HCT116 (cell line): ENCODE measurements around the gene SMAD7. TPM values are rescaled to one million over a fixed set of nuclear protein-coding genes. Genes with fewer than 3 reads are reported as not detected.

Experiments
- ATAC-seq: fragments of 200-7000 bp; cut with Tn5 transposase; 2 replicates; pipeline ENCODE4 v1.9.1; 2020; ENCODE audit warnings: mild to moderate bottlenecking, moderate library complexity
- BruUV-seq: library from RNA; stranded (reverse); fragments of 400-500 nt; replicated peaks from 2 replicates; lab custom pipeline; 2021; lab: Mats Ljungman, UMichigan
- CTCF ChIA-PET: fragments of 300-600 bp; sonication (Branson Sonifier 250); formaldehyde crosslinking; loops from one replicate; lab custom pipeline; 2021; ENCODE audit warnings: antibody characterized with exemption; lab: Charles Lee
- POLR2A ChIA-PET: fragments of 300-600, 350-600 bp; sonication (Branson Sonifier 250); formaldehyde crosslinking; loops from one replicate; lab custom pipeline; 2021; ENCODE audit warnings: antibody characterized with exemption; lab: Charles Lee
- RAD21 ChIA-PET, 2 experiments: fragments of 300-600 bp; sonication (Branson Sonifier 250); formaldehyde crosslinking; loops; one replicate each; lab custom pipeline; 2023; ENCODE audit warnings: low total read pairs in 2 of 2; ENCODE audit not compliant: uncharacterized antibody in 2 of 2, unreplicated experiment in 2 of 2, low non-redundant PET in 1 of 2; lab: Charles Lee
- DNase-seq: peaks from one replicate; pipeline ENCODE4 v3.0.0-alpha.2; 2010; ENCODE audit warnings: low read depth, low spot score
- H2AFZ ChIP-seq: fragments of 200-600 bp; shearing (Covaris generic), sonication (generic); 2 replicates; pipeline ENCODE4 v1.6.1; 2017; ENCODE audit warnings: low read depth, mixed run types, mixed read lengths, antibody characterized with exemption, low read length; ENCODE audit not compliant: poor library complexity, severe bottlenecking
- H3K27ac ChIP-seq: 2 replicates; pipeline ENCODE4 v1.5.1; 2012; ENCODE audit warnings: low read depth, low read length
- H3K27me3 ChIP-seq: fragments of 200-600 bp; sonication (generic); 2 replicates; pipeline ENCODE4 v1.6.1; 2016; ENCODE audit warnings: mixed run types, low read length, mixed read lengths; ENCODE audit not compliant: insufficient read depth
- H3K36me3 ChIP-seq, 2 experiments: fragments of 200-500 bp in 1 of 2; fragments of 200-600 bp in 1 of 2; sonication (Bioruptor generic) in 1 of 2; sonication (generic) in 1 of 2; 2 replicates each; pipeline versions ENCODE4 v1.5.1 to v1.6.1; 2014 to 2016; ENCODE audit warnings: low read length in 2 of 2, inconsistent platforms in 1 of 2, mixed read lengths in 1 of 2, mixed run types in 1 of 2; ENCODE audit not compliant: insufficient read depth in 2 of 2, control insufficient read depth in 1 of 2
- H3K4me1 ChIP-seq, 2 experiments: fragments of 200-600 bp in 1 of 2; sonication (generic) in 1 of 2; 2 replicates each; pipeline versions ENCODE4 v1.5.1 to v1.6.1; 2012 to 2017; ENCODE audit warnings: low read length in 2 of 2, inconsistent platforms in 1 of 2, mild to moderate bottlenecking in 1 of 2, mixed read lengths in 1 of 2, mixed run types in 1 of 2, moderate library complexity in 1 of 2; ENCODE audit not compliant: insufficient read depth in 2 of 2, control insufficient read depth in 1 of 2
- H3K4me2 ChIP-seq: fragments of 200-600 bp; sonication (generic); 2 replicates; pipeline ENCODE4 v1.6.1; 2017; ENCODE audit warnings: mixed run types, low read length, mixed read lengths
- H3K4me3 ChIP-seq, 2 experiments: fragments of 200-600 bp in 1 of 2; sonication (generic) in 1 of 2; replicated peaks in 1 of 2; 2 replicates each; pipeline ENCODE4 v1.5.1; 2011 to 2016; ENCODE audit warnings: low read length in 2 of 2, control low read depth in 1 of 2, low read depth in 1 of 2, mild to moderate bottlenecking in 1 of 2, mixed read lengths in 1 of 2, mixed run types in 1 of 2
- H3K79me2 ChIP-seq: fragments of 200-600 bp; sonication (generic); 2 replicates; pipeline ENCODE4 v1.6.1; 2017; ENCODE audit warnings: mild to moderate bottlenecking, mixed run types, low read length, moderate library complexity, mixed read lengths; ENCODE audit not compliant: insufficient read depth
- H3K9ac ChIP-seq: fragments of 200-600 bp; sonication (generic); 2 replicates; pipeline ENCODE4 v1.6.1; 2016; ENCODE audit warnings: low read length, mixed read lengths
- H3K9me2 ChIP-seq: fragments of 200-600 bp; sonication (generic), shearing (Covaris generic); 2 replicates; pipeline ENCODE4 v1.6.1; 2017; ENCODE audit warnings: mixed run types, mild to moderate bottlenecking, moderate library complexity; ENCODE audit not compliant: insufficient read depth
- H3K9me3 ChIP-seq, 2 experiments: fragments of 200-500 bp in 1 of 2; fragments of 200-600 bp in 1 of 2; sonication (Bioruptor generic) in 1 of 2; sonication (generic) in 1 of 2; 2 replicates each; pipeline ENCODE4 v1.6.1; 2014 to 2017; ENCODE audit warnings: low read length in 2 of 2, mixed read lengths in 2 of 2, inconsistent platforms in 1 of 2, low read depth in 1 of 2, mild to moderate bottlenecking in 1 of 2, mixed run types in 1 of 2, moderate library complexity in 1 of 2; ENCODE audit not compliant: control insufficient read depth in 1 of 2, insufficient read depth in 1 of 2
- H4K20me1 ChIP-seq: fragments of 200-600 bp; sonication (generic), shearing (Covaris generic); 2 replicates; pipeline ENCODE4 v1.6.1; 2017; ENCODE audit warnings: mixed run types, mild to moderate bottlenecking, moderate library complexity; ENCODE audit not compliant: insufficient read depth
- CEBPB ChIP-seq: IDR thresholded peaks from 2 replicates; pipeline ENCODE4 v1.6.1; 2012; ENCODE audit warnings: low read depth
- ELF1 ChIP-seq: IDR thresholded peaks from 2 replicates; pipeline ENCODE4 v1.6.1; 2012; ENCODE audit warnings: low read depth, borderline replicate concordance
- EZH2 ChIP-seq: fragments of 200-600 bp; sonication (generic); IDR thresholded peaks from 2 replicates; pipeline ENCODE4 v1.6.1; 2017; ENCODE audit warnings: antibody characterized with exemption, mixed run types
- EZH2phosphoT487 ChIP-seq: fragments of 200-600 bp; IDR thresholded peaks from 2 replicates; pipeline ENCODE4 v1.6.1; 2018; ENCODE audit warnings: antibody characterized with exemption, borderline replicate concordance
- FOSL1 ChIP-seq: IDR thresholded peaks from 2 replicates; pipeline ENCODE4 v1.6.1; 2012; ENCODE audit warnings: low read depth
- POLR2A ChIP-seq: IDR thresholded peaks from 2 replicates; pipeline ENCODE4 v1.7.0; 2011; ENCODE audit warnings: borderline replicate concordance; ENCODE audit not compliant: insufficient read depth, insufficient read length; ENCODE audit errors: extremely low read depth
- RAD21 ChIP-seq: IDR thresholded peaks from 2 replicates; pipeline ENCODE4 v1.6.1; 2012; ENCODE audit warnings: low read depth, mild to moderate bottlenecking
- SIN3A ChIP-seq: IDR thresholded peaks from 2 replicates; pipeline ENCODE4 v1.6.1; 2012; ENCODE audit warnings: low read depth
- SP1 ChIP-seq: IDR thresholded peaks from 2 replicates; pipeline ENCODE4 v1.6.1; 2012; ENCODE audit warnings: low read depth
- YY1 ChIP-seq: IDR thresholded peaks from 2 replicates; pipeline ENCODE4 v1.6.1; 2011; ENCODE audit warnings: low read length, low read depth, moderate library complexity, mild to moderate bottlenecking; ENCODE audit not compliant: insufficient replicate concordance; ENCODE audit errors: extremely low read depth
- ZFX ChIP-seq: fragments of 450-650 bp; IDR thresholded peaks from 2 replicates; pipeline ENCODE4 v1.6.1; 2017
- ZNF274 ChIP-seq: fragments of 200-500 bp; sonication (Bioruptor generic); IDR thresholded peaks from 2 replicates; pipeline ENCODE4 v1.6.1; 2014; ENCODE audit warnings: mild to moderate bottlenecking, low read depth, low read length, inconsistent platforms
- intact Hi-C: fragments of 100-400 bp; cut with micrococcal nuclease; formaldehyde crosslinking; loops from 2 replicates; pipeline ENCODE4 v1.10.0; 2022
- total RNA-seq: library from RNA; stranded (reverse); gene quantifications from one replicate; pipeline ENCODE4 v1.2.1, GENCODE V29; 2021; ENCODE audit not compliant: unreplicated experiment
- TF ChIP-seq, protein P1 (sequence below): IDR thresholded peaks from 2 replicates; pipeline ENCODE4 v1.6.1; 2012; ENCODE audit warnings: low read depth
- TF ChIP-seq, protein P2 (sequence below): IDR thresholded peaks from 2 replicates; pipeline ENCODE4 v1.6.1; 2011; ENCODE audit warnings: mild to moderate bottlenecking, low read length, moderate library complexity; ENCODE audit not compliant: insufficient replicate concordance; ENCODE audit errors: extremely low read depth
- TF ChIP-seq, protein P3 (sequence below): IDR thresholded peaks from 2 replicates; pipeline ENCODE4 v1.6.1; 2012
- TF ChIP-seq, protein P4 (sequence below): IDR thresholded peaks from 2 replicates; pipeline ENCODE4 v1.6.1; 2012

SMAD7 gene
- total RNA-seq, 1 experiment from 2014 or later = 7.2 TPM

DNA sequence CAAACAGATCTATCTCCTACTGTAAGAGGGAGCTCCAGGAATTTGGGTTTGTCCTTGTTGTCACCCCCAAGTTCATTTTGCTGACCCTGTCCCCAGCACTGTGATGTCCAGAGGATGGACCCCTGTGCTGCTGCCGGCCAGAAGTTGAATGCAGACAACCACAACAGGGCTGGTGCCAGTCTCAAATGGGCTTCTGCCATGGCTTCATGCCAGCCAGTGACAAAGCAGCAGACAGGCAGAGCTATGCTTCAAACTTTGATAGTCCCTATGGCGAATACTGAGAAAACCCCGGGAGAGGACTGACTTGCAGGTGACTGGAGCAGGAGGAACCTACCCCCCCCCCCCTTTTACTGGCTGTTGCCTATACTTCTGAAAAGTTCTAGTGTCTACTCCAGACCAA is 3.2 kb downstream of the SMAD7 start (continued):
- TF ChIP-seq, protein P1, sequence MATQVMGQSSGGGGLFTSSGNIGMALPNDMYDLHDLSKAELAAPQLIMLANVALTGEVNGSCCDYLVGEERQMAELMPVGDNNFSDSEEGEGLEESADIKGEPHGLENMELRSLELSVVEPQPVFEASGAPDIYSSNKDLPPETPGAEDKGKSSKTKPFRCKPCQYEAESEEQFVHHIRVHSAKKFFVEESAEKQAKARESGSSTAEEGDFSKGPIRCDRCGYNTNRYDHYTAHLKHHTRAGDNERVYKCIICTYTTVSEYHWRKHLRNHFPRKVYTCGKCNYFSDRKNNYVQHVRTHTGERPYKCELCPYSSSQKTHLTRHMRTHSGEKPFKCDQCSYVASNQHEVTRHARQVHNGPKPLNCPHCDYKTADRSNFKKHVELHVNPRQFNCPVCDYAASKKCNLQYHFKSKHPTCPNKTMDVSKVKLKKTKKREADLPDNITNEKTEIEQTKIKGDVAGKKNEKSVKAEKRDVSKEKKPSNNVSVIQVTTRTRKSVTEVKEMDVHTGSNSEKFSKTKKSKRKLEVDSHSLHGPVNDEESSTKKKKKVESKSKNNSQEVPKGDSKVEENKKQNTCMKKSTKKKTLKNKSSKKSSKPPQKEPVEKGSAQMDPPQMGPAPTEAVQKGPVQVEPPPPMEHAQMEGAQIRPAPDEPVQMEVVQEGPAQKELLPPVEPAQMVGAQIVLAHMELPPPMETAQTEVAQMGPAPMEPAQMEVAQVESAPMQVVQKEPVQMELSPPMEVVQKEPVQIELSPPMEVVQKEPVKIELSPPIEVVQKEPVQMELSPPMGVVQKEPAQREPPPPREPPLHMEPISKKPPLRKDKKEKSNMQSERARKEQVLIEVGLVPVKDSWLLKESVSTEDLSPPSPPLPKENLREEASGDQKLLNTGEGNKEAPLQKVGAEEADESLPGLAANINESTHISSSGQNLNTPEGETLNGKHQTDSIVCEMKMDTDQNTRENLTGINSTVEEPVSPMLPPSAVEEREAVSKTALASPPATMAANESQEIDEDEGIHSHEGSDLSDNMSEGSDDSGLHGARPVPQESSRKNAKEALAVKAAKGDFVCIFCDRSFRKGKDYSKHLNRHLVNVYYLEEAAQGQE = no peak
- no peak for TF ChIP-seq ELF1
- no peak for TF ChIP-seq ZNF274
- TF ChIP-seq, protein P2, sequence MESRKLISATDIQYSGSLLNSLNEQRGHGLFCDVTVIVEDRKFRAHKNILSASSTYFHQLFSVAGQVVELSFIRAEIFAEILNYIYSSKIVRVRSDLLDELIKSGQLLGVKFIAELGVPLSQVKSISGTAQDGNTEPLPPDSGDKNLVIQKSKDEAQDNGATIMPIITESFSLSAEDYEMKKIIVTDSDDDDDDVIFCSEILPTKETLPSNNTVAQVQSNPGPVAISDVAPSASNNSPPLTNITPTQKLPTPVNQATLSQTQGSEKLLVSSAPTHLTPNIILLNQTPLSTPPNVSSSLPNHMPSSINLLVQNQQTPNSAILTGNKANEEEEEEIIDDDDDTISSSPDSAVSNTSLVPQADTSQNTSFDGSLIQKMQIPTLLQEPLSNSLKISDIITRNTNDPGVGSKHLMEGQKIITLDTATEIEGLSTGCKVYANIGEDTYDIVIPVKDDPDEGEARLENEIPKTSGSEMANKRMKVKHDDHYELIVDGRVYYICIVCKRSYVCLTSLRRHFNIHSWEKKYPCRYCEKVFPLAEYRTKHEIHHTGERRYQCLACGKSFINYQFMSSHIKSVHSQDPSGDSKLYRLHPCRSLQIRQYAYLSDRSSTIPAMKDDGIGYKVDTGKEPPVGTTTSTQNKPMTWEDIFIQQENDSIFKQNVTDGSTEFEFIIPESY = no peak
- no peak for TF ChIP-seq SP1
- TF ChIP-seq EZH2phosphoT487 = no peak

DNA sequence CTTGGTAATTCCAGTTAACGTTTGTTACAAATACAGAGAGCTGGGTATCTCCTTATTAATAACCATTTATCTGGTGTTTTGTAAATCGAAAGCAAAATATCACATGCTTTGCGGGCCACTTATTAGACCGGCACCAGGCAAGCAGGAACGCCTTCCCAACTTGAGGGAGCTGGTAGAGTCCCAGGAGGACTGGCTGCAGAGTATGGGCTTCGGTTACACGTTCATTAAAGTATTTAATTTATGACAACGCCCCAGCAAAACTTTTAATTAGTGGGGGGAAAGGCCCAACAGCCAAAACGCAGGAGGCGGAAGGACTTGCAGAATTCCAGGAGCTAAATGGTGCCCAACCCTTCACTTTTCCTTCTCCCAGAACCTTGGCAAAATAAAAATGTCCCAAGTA is 3.7 kb downstream of the SMAD7 start:
- Histone ChIP-seq H4K20me1 (no peaks in the 10 kb centered on the region; the same call in 1 of the 2 replicates), H3K36me3 (no peaks in the 10 kb centered on the region), H3K27ac (no peak overlapping the region), H3K79me2 (peaks cover 25% of the 10 kb centered on the region), H3K9me3 (no peaks in the 10 kb centered on the region), H3K4me2 (peak overlapping the region; percentile 79; the same call in 1 of the 2 replicates), H3K9me2 (no peaks in the 10 kb centered on the region), H3K4me3 (no peak overlapping the region), H2AFZ (no peak overlapping the region), H3K4me1 (peaks cover 77 to 94% of the 10 kb centered on the region in 2 experiments), H3K9ac (no peak overlapping the region), H3K27me3 (peaks cover 22% of the 10 kb centered on the region; the same call in 1 of the 2 replicates)
- TF ChIP-seq, protein P3, sequence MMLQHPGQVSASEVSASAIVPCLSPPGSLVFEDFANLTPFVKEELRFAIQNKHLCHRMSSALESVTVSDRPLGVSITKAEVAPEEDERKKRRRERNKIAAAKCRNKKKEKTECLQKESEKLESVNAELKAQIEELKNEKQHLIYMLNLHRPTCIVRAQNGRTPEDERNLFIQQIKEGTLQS = no peak
- TF ChIP-seq EZH2phosphoT487 = no peak
- TF ChIP-seq CEBPB = no peak
- TF ChIP-seq YY1 = no peak
- TF ChIP-seq, protein P4, sequence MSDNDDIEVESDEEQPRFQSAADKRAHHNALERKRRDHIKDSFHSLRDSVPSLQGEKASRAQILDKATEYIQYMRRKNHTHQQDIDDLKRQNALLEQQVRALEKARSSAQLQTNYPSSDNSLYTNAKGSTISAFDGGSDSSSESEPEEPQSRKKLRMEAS = no peak
- TF ChIP-seq EZH2 = no peak
- TF ChIP-seq, protein P2 = no peak
- TF ChIP-seq ZNF274 = no peak
- no peak for TF ChIP-seq SIN3A
- no peak for TF ChIP-seq ELF1
- TF ChIP-seq FOSL1 = no peak
- TF ChIP-seq ZFX = no peak
- no peak for TF ChIP-seq POLR2A
- TF ChIP-seq RAD21 = no peak
- RAD21 ChIA-PET = no interaction called here
- POLR2A ChIA-PET = no interaction called here
- ATAC-seq = no peak
- BruUV-seq = no TSS peak
- CTCF ChIA-PET = interaction anchor here (1.1 kb wide), 1 partner anchor 9 kb away, joined by 4 read pairs; no protein-coding TSS in a partner anchor
- intact Hi-C loops = loop anchor here (5.0 to 10.0 kb wide), 4 partner anchors 70 to 272 kb away; no protein-coding TSS in a partner anchor
- DNase-seq = no peak
